HG02642 (cell line): ENCODE measurements around the gene SLC26A4.

ENCODE experiments used
- ATAC-seq: cut with Tn5 transposase; IDR thresholded peaks from one replicate; pipeline ENCODE4 v1.9.1; 2021; ENCODE audit warnings: mild to moderate bottlenecking; ENCODE audit not compliant: unreplicated experiment, poor library complexity

Gene SLC26A4

GRCh38 chr7:107692501-107692900 lies 31.9 kb downstream of the SLC26A4 start:
- no peak for ATAC-seq

- ATAC-seq = no peak
Measured at GRCh38 chr7:107693396-107693795, 32.8 kb downstream of the SLC26A4 start.

- no peak for ATAC-seq
Measured at GRCh38 chr7:107694386-107694785, 33.8 kb downstream of the SLC26A4 start.

GRCh38 chr7:107696330-107696946 lies 35.8 kb downstream of the SLC26A4 start:
- ATAC-seq = no peak

- no peak for ATAC-seq
Measured at GRCh38 chr7:107697321-107698049, 36.9 kb downstream of the SLC26A4 start.

GRCh38 chr7:107700570-107700969 lies 39.9 kb downstream of the SLC26A4 start:
- ATAC-seq = no peak

- no peak for ATAC-seq
Measured at GRCh38 chr7:107701191-107701590, 40.6 kb downstream of the SLC26A4 start.

GRCh38 chr7:107703219-107703618 lies 42.6 kb downstream of the SLC26A4 start:
- ATAC-seq = no peak

GRCh38 chr7:107703872-107704271 lies 43.2 kb downstream of the SLC26A4 start:
- ATAC-seq = no peak

GRCh38 chr7:107708956-107709355 lies 48.3 kb downstream of the SLC26A4 start:
- ATAC-seq = no peak

GRCh38 chr7:107711301-107711700 lies 50.7 kb downstream of the SLC26A4 start:
- no peak for ATAC-seq

GRCh38 chr7:107712025-107712424 lies 51.4 kb downstream of the SLC26A4 start:
- no peak for ATAC-seq

GRCh38 chr7:107712896-107713295 lies 52.3 kb downstream of the SLC26A4 start:
- ATAC-seq = no peak

- ATAC-seq = no peak
Measured at GRCh38 chr7:107715531-107715930, 54.9 kb downstream of the SLC26A4 start.

- no peak for ATAC-seq
Measured at GRCh38 chr7:107718456-107719193, 58.0 kb downstream of the SLC26A4 start.

GRCh38 chr7:107721286-107721685 lies 60.7 kb downstream of the SLC26A4 start:
- no peak for ATAC-seq

- ATAC-seq = no peak
Measured at GRCh38 chr7:107723255-107723654, 62.6 kb downstream of the SLC26A4 start.

GRCh38 chr7:107725138-107725740 lies 64.6 kb downstream of the SLC26A4 start:
- ATAC-seq = no peak

GRCh38 chr7:107726356-107727130 lies 65.9 kb downstream of the SLC26A4 start:
- ATAC-seq = no peak

GRCh38 chr7:107728276-107728675 lies 67.6 kb downstream of the SLC26A4 start:
- no peak for ATAC-seq
